ENCODE measurements around the gene CACNA2D1.

Gene CACNA2D1

DNA sequence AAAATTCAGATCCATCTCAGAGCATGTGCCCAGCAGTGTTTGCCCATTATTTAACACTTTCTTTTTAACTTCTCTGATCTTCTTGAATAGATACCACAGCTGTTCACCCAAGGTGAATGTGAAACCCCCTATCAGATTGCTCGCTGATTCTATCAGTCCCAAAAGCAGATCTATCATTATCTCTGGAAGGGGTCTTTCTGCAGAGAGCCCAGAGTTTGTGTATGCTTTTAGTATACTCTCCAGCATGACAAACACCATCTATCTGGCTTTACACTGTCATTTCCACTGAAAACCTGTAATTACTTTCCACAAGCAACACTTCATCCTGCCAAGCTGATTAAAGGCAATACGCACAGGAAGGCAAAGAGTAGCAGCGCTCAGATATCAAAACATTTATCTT is 168.2 kb downstream of the CACNA2D1 start:
- TF ChIP-seq, protein P1, sequence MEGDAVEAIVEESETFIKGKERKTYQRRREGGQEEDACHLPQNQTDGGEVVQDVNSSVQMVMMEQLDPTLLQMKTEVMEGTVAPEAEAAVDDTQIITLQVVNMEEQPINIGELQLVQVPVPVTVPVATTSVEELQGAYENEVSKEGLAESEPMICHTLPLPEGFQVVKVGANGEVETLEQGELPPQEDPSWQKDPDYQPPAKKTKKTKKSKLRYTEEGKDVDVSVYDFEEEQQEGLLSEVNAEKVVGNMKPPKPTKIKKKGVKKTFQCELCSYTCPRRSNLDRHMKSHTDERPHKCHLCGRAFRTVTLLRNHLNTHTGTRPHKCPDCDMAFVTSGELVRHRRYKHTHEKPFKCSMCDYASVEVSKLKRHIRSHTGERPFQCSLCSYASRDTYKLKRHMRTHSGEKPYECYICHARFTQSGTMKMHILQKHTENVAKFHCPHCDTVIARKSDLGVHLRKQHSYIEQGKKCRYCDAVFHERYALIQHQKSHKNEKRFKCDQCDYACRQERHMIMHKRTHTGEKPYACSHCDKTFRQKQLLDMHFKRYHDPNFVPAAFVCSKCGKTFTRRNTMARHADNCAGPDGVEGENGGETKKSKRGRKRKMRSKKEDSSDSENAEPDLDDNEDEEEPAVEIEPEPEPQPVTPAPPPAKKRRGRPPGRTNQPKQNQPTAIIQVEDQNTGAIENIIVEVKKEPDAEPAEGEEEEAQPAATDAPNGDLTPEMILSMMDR (IDR thresholded peaks at IDR 0.05; ENCODE audit: low read depth, low read length): no peak
- no peak for DNase-seq (ENCODE audit: low read depth, low spot score)
- in situ Hi-C loops (cut with HindIII; ENCODE audit: low sequenced_read_pairs): no loop called here

DNA sequence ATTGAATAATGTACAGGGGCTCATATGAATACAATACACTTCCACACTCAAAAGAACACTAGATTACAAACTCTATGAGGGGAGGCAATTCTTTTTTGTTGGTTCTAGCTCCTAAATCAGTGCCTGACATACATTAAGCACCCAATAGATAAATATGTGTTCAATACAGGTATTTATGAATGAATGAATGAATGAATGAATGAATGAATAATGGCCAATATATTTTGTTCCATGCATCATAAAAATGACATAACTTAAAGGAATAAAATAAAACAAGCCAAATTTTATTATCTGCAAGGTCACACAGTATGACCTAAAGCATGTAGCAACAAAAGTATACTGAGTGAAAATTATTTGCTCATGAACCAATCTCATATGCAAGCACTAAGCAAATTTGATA is 168.9 kb downstream of the CACNA2D1 start:
- no peak overlapping the region for H3K4me3 ChIP-seq (ENCODE audit: low read depth, low read length)
- TF ChIP-seq, protein P1 (IDR thresholded peaks at IDR 0.05; ENCODE audit: low read depth, low read length): no peak

More for the DNA sequence above, 168.2 kb downstream of the CACNA2D1 start:
- H3K4me3 ChIP-seq (ENCODE audit: low read depth, low read length): no peak overlapping the region

DNA sequence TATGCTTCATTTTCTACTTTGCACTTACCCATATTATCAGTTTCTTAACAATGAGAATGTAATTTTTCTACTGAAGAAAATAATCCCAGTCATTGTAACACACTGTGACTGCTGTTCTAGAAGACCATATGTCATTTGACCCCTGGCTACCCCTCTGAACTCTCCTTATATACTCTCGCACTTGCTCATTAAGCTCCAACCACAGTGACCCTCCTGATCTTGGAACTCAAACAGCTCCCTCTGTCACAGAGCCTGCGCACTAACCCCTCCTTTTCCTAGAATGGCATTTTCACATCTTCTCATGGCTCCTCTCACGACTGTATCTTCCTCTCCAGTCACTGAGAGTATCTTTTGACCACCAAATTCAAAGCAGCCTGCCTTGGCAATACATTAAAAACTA is 169.7 kb downstream of the CACNA2D1 start:
- in situ Hi-C loops (cut with HindIII; ENCODE audit: low sequenced_read_pairs): no loop called here
- DNase-seq (ENCODE audit: low read depth, low spot score): no peak
- TF ChIP-seq, protein P1 (IDR thresholded peaks at IDR 0.05; ENCODE audit: low read depth, low read length): no peak
- H3K4me3 ChIP-seq (ENCODE audit: low read depth, low read length): no peak overlapping the region

More for the DNA sequence above, 168.9 kb downstream of the CACNA2D1 start:
- no peak for DNase-seq (ENCODE audit: low read depth, low spot score)
- in situ Hi-C loops (cut with HindIII; ENCODE audit: low sequenced_read_pairs): no loop called here

DNA sequence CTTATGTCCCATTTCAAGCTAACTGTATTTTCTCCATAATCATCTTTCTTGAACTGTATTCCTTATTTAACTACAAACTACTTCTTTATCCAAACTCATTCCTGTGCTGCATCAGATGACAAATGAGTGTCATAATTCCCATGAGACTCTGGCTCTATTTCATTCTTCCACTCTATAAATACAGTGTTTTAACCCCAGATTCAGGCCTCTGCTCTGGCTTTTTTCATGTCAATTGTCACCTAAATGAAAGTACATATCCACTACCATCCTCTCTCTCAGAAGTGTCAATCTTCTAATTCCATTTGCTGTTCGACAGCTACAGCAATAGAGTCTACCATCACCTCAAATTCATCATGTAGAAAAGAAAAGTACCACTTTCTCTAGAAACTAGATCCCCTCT is 172.7 kb downstream of the CACNA2D1 start:
- DNase-seq (ENCODE audit: low read depth, low spot score): no peak
- TF ChIP-seq, protein P1 (IDR thresholded peaks at IDR 0.05; ENCODE audit: low read depth, low read length): no peak
- in situ Hi-C loops (cut with HindIII; ENCODE audit: low sequenced_read_pairs): no loop called here
- H3K4me3 ChIP-seq (ENCODE audit: low read depth, low read length): no peak overlapping the region

DNA sequence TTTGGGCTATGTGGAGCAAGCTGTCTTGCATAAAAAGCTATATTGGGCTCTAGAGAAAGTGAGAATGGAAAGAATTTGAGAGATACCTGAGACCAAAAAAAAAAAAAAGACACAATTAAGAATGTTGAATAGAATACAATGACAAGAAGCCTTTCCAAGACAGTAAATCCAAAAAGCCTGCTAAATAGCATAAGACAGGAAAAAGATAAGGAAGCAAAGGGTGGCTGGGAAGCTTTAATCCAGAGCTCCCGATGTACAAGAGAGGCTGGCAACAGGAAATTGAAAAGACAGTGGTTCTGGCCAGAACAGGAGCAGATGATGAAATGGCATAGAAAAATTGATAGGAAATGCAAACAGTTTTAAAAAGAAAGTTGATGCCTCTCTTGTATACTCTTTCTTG is 174.9 kb downstream of the CACNA2D1 start:
- in situ Hi-C loops (cut with HindIII; ENCODE audit: low sequenced_read_pairs): no loop called here
- DNase-seq (ENCODE audit: low read depth, low spot score): no peak
- H3K4me3 ChIP-seq (ENCODE audit: low read depth, low read length): no peak overlapping the region
- TF ChIP-seq, protein P1 (IDR thresholded peaks at IDR 0.05; ENCODE audit: low read depth, low read length): no peak

DNA sequence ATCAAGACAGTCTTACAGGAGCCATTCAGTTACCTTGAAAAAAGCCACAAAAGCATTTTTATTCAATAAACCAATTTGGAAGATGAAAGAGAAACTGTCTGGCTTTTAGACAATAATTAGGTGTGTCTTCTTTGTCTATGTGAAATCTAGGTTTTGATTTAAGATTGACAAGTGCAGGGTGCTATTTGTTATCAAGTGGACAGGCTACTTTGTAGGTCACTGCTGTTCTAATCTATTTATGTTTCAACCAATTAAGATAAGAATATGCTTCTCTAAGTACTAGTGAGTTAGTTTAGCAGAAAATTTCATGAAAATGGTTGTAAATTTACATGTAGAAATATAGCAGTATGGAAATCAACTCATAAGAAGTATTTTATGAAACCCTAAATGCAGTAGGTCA is 177.5 kb downstream of the CACNA2D1 start:
- H3K4me3 ChIP-seq (ENCODE audit: low read depth, low read length): no peak overlapping the region
- in situ Hi-C loops (cut with HindIII; ENCODE audit: low sequenced_read_pairs): no loop called here
- TF ChIP-seq, protein P1 (IDR thresholded peaks at IDR 0.05; ENCODE audit: low read depth, low read length): no peak
- no peak for DNase-seq (ENCODE audit: low read depth, low spot score)

DNA sequence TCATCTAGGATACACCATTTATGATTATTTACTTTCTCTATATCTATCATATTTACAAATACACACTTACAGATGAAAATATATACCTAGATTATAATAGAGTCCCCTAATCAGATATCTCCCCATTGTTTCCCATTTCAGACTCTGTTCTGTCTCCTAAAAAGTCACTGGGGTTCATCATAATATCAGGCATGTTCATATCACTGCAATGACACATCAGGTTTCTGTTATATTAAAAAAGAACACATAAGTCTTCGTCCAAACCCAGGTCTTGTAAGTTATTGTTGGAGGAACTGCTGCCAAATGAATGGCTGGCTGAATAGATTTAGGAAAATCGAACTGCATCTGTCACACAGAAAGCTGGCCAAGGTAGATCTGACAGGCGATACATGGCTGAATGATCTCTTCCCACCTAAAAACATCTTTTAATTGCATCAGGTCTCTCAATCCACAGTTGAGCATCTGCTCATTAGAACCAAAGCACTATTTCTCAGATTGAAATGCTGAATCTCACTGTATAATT is 178.7 kb downstream of the CACNA2D1 start:
- no peak overlapping the region for H3K4me3 ChIP-seq (ENCODE audit: low read depth, low read length)
- in situ Hi-C loops (cut with HindIII; ENCODE audit: low sequenced_read_pairs): no loop called here
- TF ChIP-seq, protein P1 (IDR thresholded peaks at IDR 0.05; ENCODE audit: low read depth, low read length): no peak
- no peak for DNase-seq (ENCODE audit: low read depth, low spot score)

All from astrocyte of the spinal cord (primary cell).